Smooth muscle cell (in vitro differentiated cells): Measurements from ENCODE around the gene CLEC18C. TPM values are rescaled to one million over a fixed set of nuclear protein-coding genes. Genes with fewer than 3 reads are reported as not detected.
"Not testable (repeated sequence)": the region's sequence is repeated elsewhere in the genome, so short reads cannot be mapped to it uniquely, and the experiment has no call there.

Experiments
- DNase-seq: peaks from one replicate; lab custom pipeline; 2025; ENCODE audit not compliant: unreplicated experiment; lab: John Stamatoyannopoulos, UW
- H2AFZ ChIP-seq: fragments of 200-600 bp; sonication (generic); 2 replicates; pipeline ENCODE4 v1.6.0; 2016; ENCODE audit warnings: antibody characterized with exemption, low read depth, mild to moderate bottlenecking
- H3F3A ChIP-seq: fragments of 200-600 bp; sonication (generic); 2 replicates; pipeline ENCODE4 v1.6.0; 2017; ENCODE audit warnings: antibody characterized with exemption, low read depth
- H3K27ac ChIP-seq: fragments of 200-600 bp; sonication (generic); 2 replicates; pipeline ENCODE4 v1.5.1; 2016; ENCODE audit warnings: low read depth, mild to moderate bottlenecking
- H3K27me3 ChIP-seq: fragments of 200-600 bp; sonication (generic); 2 replicates; pipeline ENCODE4 v1.6.1; 2016; ENCODE audit warnings: low read depth, mild to moderate bottlenecking
- H3K36me3 ChIP-seq: fragments of 200-600 bp; sonication (generic); 2 replicates; pipeline ENCODE4 v1.5.1; 2016; ENCODE audit warnings: low read depth
- H3K4me1 ChIP-seq: fragments of 200-600 bp; sonication (generic); 2 replicates; pipeline ENCODE4 v1.5.1; 2016; ENCODE audit warnings: low read depth
- H3K4me2 ChIP-seq: fragments of 200-600 bp; sonication (generic); 2 replicates; pipeline ENCODE4 v1.6.0; 2016; ENCODE audit warnings: mild to moderate bottlenecking
- H3K4me3 ChIP-seq: fragments of 200-600 bp; sonication (generic); 2 replicates; pipeline ENCODE4 v1.5.1; 2016; ENCODE audit warnings: mild to moderate bottlenecking
- H3K79me2 ChIP-seq: fragments of 200-600 bp; sonication (generic); 2 replicates; pipeline ENCODE4 v1.6.0; 2016; ENCODE audit warnings: low read depth, mild to moderate bottlenecking
- H3K9ac ChIP-seq: fragments of 200-600 bp; sonication (generic); 2 replicates; pipeline ENCODE4 v1.6.0; 2016; ENCODE audit warnings: low read depth
- H3K9me3 ChIP-seq: fragments of 200-600 bp; sonication (generic); replicated peaks from 2 replicates; pipeline ENCODE4 v1.5.1; 2016; ENCODE audit warnings: low read depth
- H4K20me1 ChIP-seq: fragments of 200-600 bp; sonication (generic); 2 replicates; pipeline ENCODE4 v1.6.0; 2016; ENCODE audit warnings: low read depth
- WGBS: methylation state at CpG from one replicate; pipeline ENCODE4 v1.1.7; 2016; ENCODE audit warnings: low lambda C conversion rate; 5-methylcytosine and 5-hydroxymethylcytosine counted together
- polyA plus RNA-seq: library from polyadenylated mRNA; unstranded; fragments of >200 nt; fragmentation: Nextera tagmentation; extraction: Ambion mirVana; gene quantifications from 2 replicates; pipeline ENCODE4 v1.2.1, GENCODE V29; 2016
- total RNA-seq: library from RNA; depleted of rRNA; stranded (reverse); fragments of >200 nt; gene quantifications from 2 replicates; pipeline ENCODE4 v1.2.3, GENCODE V29; 2014
- TF ChIP-seq, protein P1 (sequence below): fragments of 200-600 bp; sonication (generic); IDR thresholded peaks from 2 replicates; pipeline ENCODE4 v1.5.1; 2017; ENCODE audit warnings: borderline replicate concordance, mild to moderate bottlenecking, antibody characterized with exemption; ENCODE audit not compliant: insufficient read depth, poor library complexity, severe bottlenecking

Gene CLEC18C
- total and polyA plus RNA-seq, 2 experiments from 2014 or later = 0.99 to 1.3 TPM

DNA sequence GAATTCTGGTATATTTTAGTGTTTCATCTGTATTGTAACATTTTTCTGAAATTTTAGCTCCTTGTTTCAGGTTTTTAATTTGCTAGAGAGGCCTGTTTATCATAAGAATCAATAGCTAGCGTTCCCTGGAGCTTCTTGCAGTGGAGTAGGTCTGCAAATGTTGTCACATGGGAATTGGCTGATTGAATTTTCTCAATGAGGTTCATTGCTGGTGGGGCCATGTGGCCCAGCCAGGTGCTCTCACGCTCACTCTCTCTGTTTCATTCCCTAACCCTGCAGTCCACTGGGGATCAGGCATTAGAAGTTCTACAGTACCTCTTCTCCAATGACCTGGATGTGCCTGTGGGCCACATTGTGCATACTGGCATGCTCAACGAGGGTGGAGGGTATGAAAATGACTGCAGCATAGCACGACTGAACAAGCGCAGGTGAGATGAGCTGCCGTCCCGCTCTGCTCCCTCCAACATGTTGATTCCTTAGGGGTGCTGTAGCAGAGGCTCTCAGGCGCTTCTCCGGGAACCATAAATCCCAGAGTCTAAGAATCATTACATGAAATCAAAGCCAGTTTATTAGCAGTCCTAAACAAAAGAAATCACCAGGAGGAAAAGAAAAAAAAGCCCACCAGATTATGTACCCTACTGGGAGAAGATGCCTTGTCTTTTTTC, 30.2 kb upstream of the CLEC18C start:
- H3K27me3 ChIP-seq, H4K20me1 ChIP-seq, H3K4me3 ChIP-seq, H3K9me3 ChIP-seq, H3K9ac ChIP-seq, H2AFZ ChIP-seq, H3K36me3 ChIP-seq, H3K4me1 ChIP-seq, DNase-seq, H3K27ac ChIP-seq, H3F3A ChIP-seq, H3K79me2 ChIP-seq, H3K4me2 ChIP-seq: not testable (repeated sequence)
- 87% methylated on average over 9 of the region's 9 CpGs for WGBS

DNA sequence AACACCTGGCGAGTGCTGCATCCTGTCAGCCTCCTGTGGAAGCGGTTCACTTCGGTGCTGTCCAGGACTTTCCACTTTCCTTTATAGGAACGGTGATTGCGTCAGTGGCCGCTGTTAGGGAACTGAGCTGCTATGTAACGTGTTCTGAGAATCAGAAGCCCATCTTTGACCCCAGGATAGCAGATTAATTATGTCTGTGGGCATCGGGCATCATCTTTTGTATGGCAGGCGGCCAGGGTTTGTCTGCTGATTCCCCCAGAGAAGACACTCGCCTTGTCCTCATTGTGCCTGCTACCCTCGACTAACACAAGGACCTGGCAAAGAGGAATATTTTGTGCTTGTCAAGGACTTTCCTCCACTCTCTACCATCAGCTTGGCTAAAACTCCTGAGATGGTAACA, 25.7 kb upstream of the CLEC18C start:
- not testable (repeated sequence) for H4K20me1 ChIP-seq, H3K9me3 ChIP-seq, H3K79me2 ChIP-seq, H2AFZ ChIP-seq, H3K27me3 ChIP-seq, H3K27ac ChIP-seq, H3K4me1 ChIP-seq, H3K4me3 ChIP-seq, H3K4me2 ChIP-seq, H3F3A ChIP-seq, DNase-seq, H3K36me3 ChIP-seq, H3K9ac ChIP-seq
- 89% methylated on average over 11 of the region's 11 CpGs for WGBS

GRCh38 chr16:70148453-70148852, 25.1 kb upstream of the CLEC18C start:
- not testable (repeated sequence) for H3K4me3 ChIP-seq, H3K9me3 ChIP-seq, H3K36me3 ChIP-seq, H3K27me3 ChIP-seq, H4K20me1 ChIP-seq, H3K4me1 ChIP-seq, DNase-seq, H3K79me2 ChIP-seq, H3K27ac ChIP-seq, H2AFZ ChIP-seq, H3K9ac ChIP-seq, H3F3A ChIP-seq, H3K4me2 ChIP-seq
- WGBS = 98% methylated on average over 6 of the region's 6 CpGs

DNA sequence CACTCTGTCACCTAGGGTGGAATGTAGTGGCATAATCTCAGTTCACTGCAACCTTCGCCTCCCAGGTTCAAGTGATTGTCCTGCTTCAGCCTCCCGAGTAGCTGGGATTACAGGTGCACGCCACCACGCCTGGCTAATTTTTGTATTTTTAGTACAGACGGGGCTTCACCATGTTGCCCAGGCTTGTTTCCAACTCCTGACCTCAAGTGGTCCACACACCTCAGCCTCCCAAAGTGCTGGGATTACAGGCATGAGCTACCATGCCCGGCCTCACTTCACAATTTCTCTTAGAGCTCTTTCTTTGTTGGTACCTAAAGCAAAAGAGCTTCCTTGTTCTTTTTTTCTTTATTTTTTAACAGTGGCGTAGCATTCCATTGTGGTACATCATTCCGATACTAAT, 24.3 kb upstream of the CLEC18C start:
- DNase-seq, H3K36me3 ChIP-seq, H4K20me1 ChIP-seq, H3K9me3 ChIP-seq, H3K4me2 ChIP-seq, H3K27ac ChIP-seq, H3F3A ChIP-seq, H3K79me2 ChIP-seq, H2AFZ ChIP-seq, H3K9ac ChIP-seq, H3K27me3 ChIP-seq, H3K4me1 ChIP-seq, H3K4me3 ChIP-seq: not testable (repeated sequence)
- WGBS = 99% methylated on average over 8 of the region's 8 CpGs

- Histone ChIP-seq H3K9ac (no peak overlapping the region), H3K27me3 (no peaks in the 10 kb centered on the region), H3K4me3 (no peak overlapping the region), H4K20me1 (no peaks in the 10 kb centered on the region), H2AFZ (no peak overlapping the region), H3K4me1 (no peaks in the 10 kb centered on the region), H3K9me3 (no peaks in the 10 kb centered on the region), H3K36me3 (no peaks in the 10 kb centered on the region), H3F3A (no peaks in the 10 kb centered on the region), H3K4me2 (no peak overlapping the region), H3K27ac (no peak overlapping the region), H3K79me2 (no peaks in the 10 kb centered on the region)
- TF ChIP-seq, protein P1, sequence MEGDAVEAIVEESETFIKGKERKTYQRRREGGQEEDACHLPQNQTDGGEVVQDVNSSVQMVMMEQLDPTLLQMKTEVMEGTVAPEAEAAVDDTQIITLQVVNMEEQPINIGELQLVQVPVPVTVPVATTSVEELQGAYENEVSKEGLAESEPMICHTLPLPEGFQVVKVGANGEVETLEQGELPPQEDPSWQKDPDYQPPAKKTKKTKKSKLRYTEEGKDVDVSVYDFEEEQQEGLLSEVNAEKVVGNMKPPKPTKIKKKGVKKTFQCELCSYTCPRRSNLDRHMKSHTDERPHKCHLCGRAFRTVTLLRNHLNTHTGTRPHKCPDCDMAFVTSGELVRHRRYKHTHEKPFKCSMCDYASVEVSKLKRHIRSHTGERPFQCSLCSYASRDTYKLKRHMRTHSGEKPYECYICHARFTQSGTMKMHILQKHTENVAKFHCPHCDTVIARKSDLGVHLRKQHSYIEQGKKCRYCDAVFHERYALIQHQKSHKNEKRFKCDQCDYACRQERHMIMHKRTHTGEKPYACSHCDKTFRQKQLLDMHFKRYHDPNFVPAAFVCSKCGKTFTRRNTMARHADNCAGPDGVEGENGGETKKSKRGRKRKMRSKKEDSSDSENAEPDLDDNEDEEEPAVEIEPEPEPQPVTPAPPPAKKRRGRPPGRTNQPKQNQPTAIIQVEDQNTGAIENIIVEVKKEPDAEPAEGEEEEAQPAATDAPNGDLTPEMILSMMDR = no peak
- 98% methylated on average over 2 of the region's 2 CpGs for WGBS
- DNase-seq = no peak
Observed at GRCh38 chr16:70151391-70151790, 22.2 kb upstream of the CLEC18C start.
